Activated naive CD4-positive, alpha-beta T cell treated with anti-CD3 and anti-CD28 coated beads, Interleukin-2, amount 50 U/mL, for 72 hours (primary cell): Measurements from ENCODE around the gene INSC. TPM values are rescaled to one million over a fixed set of nuclear protein-coding genes. Genes with fewer than 3 reads are reported as not detected.
A peak's percentile ranks its signal among the peaks of the same experiment; 100 is the strongest.
"Not testable (repeated sequence)": the region's sequence is repeated elsewhere in the genome, so short reads cannot be mapped to it uniquely, and the experiment has no call there.

Experiments
- ATAC-seq, 2 donors: fragments of 150-1000 bp; cut with Tn5 transposase; 2 replicates each; pipeline ENCODE4 v1.10.0; 2021; ENCODE audit warnings: mild to moderate bottlenecking in 2 of 2, moderate library complexity in 2 of 2
- DNase-seq, 2 donors: peaks; one replicate each; pipeline ENCODE4 v3.0.0; 2021 to 2022; ENCODE audit warnings: low spot score in 2 of 2
- H3K27ac Mint-ChIP-seq, 2 donors: one replicate each; pipeline ENCODE4 v1.8.0; 2022; ENCODE audit warnings: mild to moderate bottlenecking in 2 of 2, mixed read lengths in 2 of 2
- H3K36me3 Mint-ChIP-seq, 2 donors: one replicate each; pipeline ENCODE4 v1.8.0; 2022; ENCODE audit warnings: mixed read lengths in 2 of 2
- H3K9me3 Mint-ChIP-seq, 2 donors: one replicate each; pipeline ENCODE4 v1.8.0; 2022; ENCODE audit warnings: mixed read lengths in 2 of 2
- total RNA-seq, 2 donors: library from RNA; stranded (reverse); gene quantifications; one replicate each; pipeline ENCODE4 v1.2.3, GENCODE V29; 2022

Gene INSC
- total RNA-seq: 1 to 10 TPM in 1 of 2 donors, under 1 TPM in 1; 0.36 to 1.4 TPM

- DNase-seq (no peak), ATAC-seq (no peak)
- Mint-ChIP-seq H3K27ac (no peak within 1 kb of the TSS), H3K36me3 (peaks cover 0 to 6% of the 10 kb centered on the region in 2 donors), H3K9me3 (no peaks in the 10 kb centered on the region)
Observed at GRCh38 chr11:15114501-15115475, at the start of gene INSC. TSS of gene INSC (plus strand) at chr11:15114923. CDS start at chr11:15149175, 34,252 bp downstream.

- not testable (repeated sequence) for DNase-seq, H3K27ac Mint-ChIP-seq, ATAC-seq
- Mint-ChIP-seq H3K36me3 (peaks cover 4 to 12% of the 10 kb centered on the region in 2 donors), H3K9me3 (peaks cover 6 to 13% of the 10 kb centered on the region in 2 donors)
Observed at GRCh38 chr11:15069751-15070150, 45.0 kb upstream of the INSC start.

GRCh38 chr11:15071556-15072255 lies 43.0 kb upstream of the INSC start:
- no peak for ATAC-seq
- H3K36me3 Mint-ChIP-seq: peaks cover 4 to 12% of the 10 kb centered on the region in 2 donors
- DNase-seq: no peak
- H3K9me3 Mint-ChIP-seq: peaks cover 6 to 13% of the 10 kb centered on the region in 2 donors
- no peak overlapping the region for H3K27ac Mint-ChIP-seq

- Mint-ChIP-seq H3K27ac (no peak overlapping the region), H3K36me3 (peaks cover 4 to 12% of the 10 kb centered on the region in 2 donors)
Observed at GRCh38 chr11:15072551-15073143, 42.1 kb upstream of the INSC start.

GRCh38 chr11:15073361-15074205 lies 41.1 kb upstream of the INSC start, which contains the start of gene CALCB:
TSS of gene CALCB (plus strand) at chr11:15073593. CDS start at chr11:15074719, 1,126 bp downstream.
- ATAC-seq (peak; percentile 25), DNase-seq (peak in 1 of 2 donors; percentile 40)
- Mint-ChIP-seq H3K27ac (peak within 1 kb of the TSS in 1 of 2 donors; percentile 62), H3K36me3 (peaks cover 4 to 7% of the 10 kb centered on the region in 2 donors), H3K9me3 (peaks cover 1 to 13% of the 10 kb centered on the region in 2 donors)

More at GRCh38 chr11:15072551-15073143, 42.1 kb upstream of the INSC start:
- no peak for DNase-seq
- H3K9me3 Mint-ChIP-seq: peaks cover 6 to 13% of the 10 kb centered on the region in 2 donors
- ATAC-seq: no peak

GRCh38 chr11:15074206-15075161 lies 40.2 kb upstream of the INSC start:
- H3K27ac Mint-ChIP-seq: peak overlapping the region in 1 of 2 donors; percentile 62
- ATAC-seq (peak; percentile 88 to 89), DNase-seq (peak; percentile 85 to 96)
- H3K9me3 Mint-ChIP-seq: peaks cover 0 to 6% of the 10 kb centered on the region in 2 donors
- H3K36me3 Mint-ChIP-seq: peaks cover 0 to under 1% of the 10 kb centered on the region in 2 donors

- Mint-ChIP-seq H3K36me3 (no peaks in the 10 kb centered on the region), H3K9me3 (peaks cover 0 to under 1% of the 10 kb centered on the region in 2 donors), H3K27ac (no peak overlapping the region)
- ATAC-seq (no peak), DNase-seq (no peak)
Observed at GRCh38 chr11:15075162-15075526, 39.6 kb upstream of the INSC start.

- Mint-ChIP-seq H3K9me3 (no peaks in the 10 kb centered on the region), H3K27ac (no peak overlapping the region), H3K36me3 (no peaks in the 10 kb centered on the region)
- ATAC-seq (no peak), DNase-seq (no peak)
Observed at GRCh38 chr11:15091175-15091574, 23.5 kb upstream of the INSC start.

- Mint-ChIP-seq H3K27ac (no peak overlapping the region), H3K36me3 (no peaks in the 10 kb centered on the region), H3K9me3 (no peaks in the 10 kb centered on the region)
- no peak for DNase-seq
- no peak for ATAC-seq
Observed at GRCh38 chr11:15091625-15092024, 23.1 kb upstream of the INSC start.

GRCh38 chr11:15093432-15093831 lies 21.3 kb upstream of the INSC start:
- H3K27ac Mint-ChIP-seq: no peak overlapping the region
- no peak for DNase-seq
- no peak for ATAC-seq
- no peaks in the 10 kb centered on the region for H3K9me3 Mint-ChIP-seq
- H3K36me3 Mint-ChIP-seq: no peaks in the 10 kb centered on the region

GRCh38 chr11:15095736-15096228 lies 18.9 kb upstream of the INSC start:
- H3K36me3 Mint-ChIP-seq: no peaks in the 10 kb centered on the region
- DNase-seq (no peak), ATAC-seq (no peak)
- no peaks in the 10 kb centered on the region for H3K9me3 Mint-ChIP-seq
- no peak overlapping the region for H3K27ac Mint-ChIP-seq

- Mint-ChIP-seq H3K9me3 (no peaks in the 10 kb centered on the region), H3K27ac (no peak overlapping the region), H3K36me3 (no peaks in the 10 kb centered on the region)
- no peak for DNase-seq
- no peak for ATAC-seq
Observed at GRCh38 chr11:15097411-15097810, 17.3 kb upstream of the INSC start.

GRCh38 chr11:15099267-15099666 lies 15.5 kb upstream of the INSC start:
- DNase-seq (no peak), ATAC-seq (no peak)
- no peak overlapping the region for H3K27ac Mint-ChIP-seq
- H3K9me3 Mint-ChIP-seq: peaks cover 0 to 6% of the 10 kb centered on the region in 2 donors
- no peaks in the 10 kb centered on the region for H3K36me3 Mint-ChIP-seq

GRCh38 chr11:15101072-15101709 lies 13.5 kb upstream of the INSC start:
- DNase-seq: peak in 1 of 2 donors; percentile 57
- Mint-ChIP-seq H3K9me3 (peaks cover 0 to 6% of the 10 kb centered on the region in 2 donors), H3K36me3 (no peaks in the 10 kb centered on the region), H3K27ac (no peak overlapping the region)
- ATAC-seq: peak; percentile 60 to 75
